GM21390 (cell line): ENCODE data around the gene USF1.
"Not testable (repeated sequence)": the region's sequence is repeated elsewhere in the genome, so short reads cannot be mapped to it uniquely, and the experiment has no call there.

ENCODE experiments used
- ATAC-seq: cut with Tn5 transposase; IDR thresholded peaks from one replicate; pipeline ENCODE4 v1.9.1; 2021; ENCODE audit not compliant: unreplicated experiment

Gene USF1

DNA sequence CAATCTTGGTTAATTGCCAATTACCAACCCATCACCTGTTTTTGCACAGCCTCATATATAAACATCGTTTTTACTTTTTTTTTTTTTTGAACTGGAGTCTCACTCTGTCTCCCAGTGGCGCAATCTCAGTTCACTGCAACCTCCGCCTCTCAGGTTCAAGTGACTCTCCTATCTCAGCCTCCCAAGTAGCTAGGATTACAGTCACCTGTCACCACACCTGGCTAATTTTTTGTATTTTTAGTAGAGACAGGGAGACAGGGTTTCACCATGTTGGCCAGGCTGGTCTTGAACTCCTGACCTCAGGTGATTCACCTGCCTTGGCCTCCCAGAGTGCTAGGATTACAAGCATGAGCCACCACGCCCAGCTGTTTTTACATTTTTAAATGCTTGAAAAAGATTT is 53.7 kb downstream of the USF1 start:
- not testable (repeated sequence) for ATAC-seq
